PC-9 (cell line): ENCODE data around the gene AEN. TPM values are rescaled to one million over a fixed set of nuclear protein-coding genes. Genes with fewer than 3 reads are reported as not detected.

Experiments used
- BruUV-seq: library from RNA; stranded (reverse); fragments of 400-500 nt; replicated peaks from 2 replicates; lab custom pipeline; 2021; lab: Mats Ljungman, UMichigan
- CTCF ChIA-PET: fragments of 300-600 bp; sonication (Branson Sonifier 250); formaldehyde crosslinking; loops from one replicate; lab custom pipeline; 2022; ENCODE audit warnings: antibody characterized with exemption; lab: Charles Lee
- POLR2A ChIA-PET: fragments of 300-600 bp; sonication (Branson Sonifier 250); formaldehyde crosslinking; loops from one replicate; lab custom pipeline; 2022; ENCODE audit warnings: antibody characterized with exemption; ENCODE audit not compliant: unreplicated experiment; lab: Charles Lee
- DNase-seq, 2 experiments: peaks; one replicate each; pipeline versions ENCODE4 v3.0.0 to v3.0.0-alpha.2; 2015 to 2022; ENCODE audit warnings: mixed read lengths in 1 of 2
- H2AFZ ChIP-seq: fragments of 200-600 bp; sonication (generic); 2 replicates; pipeline ENCODE4 v1.8.1; 2017; ENCODE audit warnings: antibody characterized with exemption
- H3F3A ChIP-seq: fragments of 200-600 bp; sonication (generic); 2 replicates; pipeline ENCODE4 v1.8.1; 2017; ENCODE audit warnings: antibody characterized with exemption, mild to moderate bottlenecking, low read depth; ENCODE audit not compliant: insufficient read depth
- H3K27ac ChIP-seq: fragments of 200-600 bp; sonication (generic); 2 replicates; pipeline ENCODE4 v1.6.1; 2016; ENCODE audit warnings: mixed run types
- H3K27me3 ChIP-seq: fragments of 200-600 bp; sonication (generic); 2 replicates; pipeline ENCODE4 v1.6.1; 2016; ENCODE audit warnings: low read depth, mixed run types; ENCODE audit not compliant: insufficient read depth
- H3K36me3 ChIP-seq: fragments of 200-600 bp; sonication (generic); 2 replicates; pipeline ENCODE4 v1.6.1; 2016; ENCODE audit warnings: low read depth, mixed run types
- H3K4me1 ChIP-seq: fragments of 200-600 bp; sonication (generic); replicated peaks from 2 replicates; pipeline ENCODE4 v1.6.1; 2016; ENCODE audit warnings: mixed run types; ENCODE audit not compliant: insufficient read depth
- H3K4me2 ChIP-seq: fragments of 200-600 bp; sonication (generic); 2 replicates; pipeline ENCODE4 v1.6.1; 2017; ENCODE audit warnings: mixed run types
- H3K4me3 ChIP-seq: fragments of 200-600 bp; sonication (generic); 2 replicates; pipeline ENCODE4 v1.6.1; 2016; ENCODE audit warnings: mixed run types
- H3K79me2 ChIP-seq: fragments of 200-600 bp; sonication (generic); 2 replicates; pipeline ENCODE4 v1.6.1; 2017; ENCODE audit warnings: low read depth, mixed run types
- H3K9me2 ChIP-seq: fragments of 200-600 bp; sonication (generic); 2 replicates; pipeline ENCODE4 v1.8.1; 2017; ENCODE audit warnings: mild to moderate bottlenecking; ENCODE audit not compliant: insufficient read depth
- H3K9me3 ChIP-seq: fragments of 200-600 bp; sonication (generic); 2 replicates; pipeline ENCODE4 v1.8.1; 2016; ENCODE audit warnings: low read depth; ENCODE audit not compliant: insufficient read depth
- H4K20me1 ChIP-seq: fragments of 200-600 bp; sonication (generic); 2 replicates; pipeline ENCODE4 v1.8.1; 2017; ENCODE audit not compliant: insufficient read depth
- EZH2 ChIP-seq: fragments of 200-600 bp; sonication (generic); IDR thresholded peaks from 2 replicates; pipeline ENCODE4 v1.8.0; 2017; ENCODE audit warnings: antibody characterized with exemption, low read depth
- intact Hi-C: fragments of 100-400 bp; cut with micrococcal nuclease; formaldehyde crosslinking; loops from one replicate; pipeline ENCODE4 v1.10.0; 2022; ENCODE audit not compliant: unreplicated experiment
- total RNA-seq: library from RNA; stranded (reverse); gene quantifications from 2 replicates; pipeline ENCODE4 v1.2.3, GENCODE V29; 2021
- TF ChIP-seq, protein P1 (sequence below): fragments of 200-600 bp; sonication (generic); conservative IDR thresholded peaks from 2 replicates; pipeline ENCODE4 v1.6.1; 2017; ENCODE audit warnings: mixed run types, antibody characterized with exemption, mild to moderate bottlenecking, moderate library complexity

Gene AEN
- total RNA-seq, 1 experiment from 2014 or later: 7.8 TPM

DNA sequence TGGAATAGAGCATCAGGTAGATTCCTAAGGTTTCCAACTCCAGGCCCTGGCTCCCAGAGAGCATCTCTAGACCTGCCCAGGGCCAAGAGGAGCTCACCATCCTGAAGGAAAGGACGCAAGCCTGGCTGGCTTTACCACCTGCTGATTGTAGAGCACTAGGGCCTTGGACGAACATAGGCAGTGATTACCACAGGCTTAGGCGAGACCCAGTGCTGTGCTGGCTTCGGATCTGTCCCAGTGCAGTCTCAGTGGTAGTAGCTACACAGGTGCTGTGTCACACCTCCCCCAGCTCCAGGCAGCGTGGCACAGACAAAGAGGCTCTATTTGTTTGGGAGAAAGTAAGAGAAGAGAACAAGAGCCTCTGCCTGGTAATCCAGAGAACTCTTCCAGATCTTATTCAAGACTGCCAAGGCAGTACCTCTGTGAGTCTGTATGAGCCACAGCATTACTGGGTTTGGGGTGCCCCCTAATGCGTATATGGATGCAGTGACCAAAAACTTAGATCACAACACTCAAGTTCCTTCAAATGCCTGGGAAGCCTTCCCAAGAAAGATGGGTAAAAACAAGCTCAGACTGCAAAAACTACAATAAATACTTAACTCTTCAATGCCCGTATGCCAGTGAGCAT, 43.1 kb downstream of the AEN start:
- no peak for TF ChIP-seq EZH2
- TF ChIP-seq, protein P1, sequence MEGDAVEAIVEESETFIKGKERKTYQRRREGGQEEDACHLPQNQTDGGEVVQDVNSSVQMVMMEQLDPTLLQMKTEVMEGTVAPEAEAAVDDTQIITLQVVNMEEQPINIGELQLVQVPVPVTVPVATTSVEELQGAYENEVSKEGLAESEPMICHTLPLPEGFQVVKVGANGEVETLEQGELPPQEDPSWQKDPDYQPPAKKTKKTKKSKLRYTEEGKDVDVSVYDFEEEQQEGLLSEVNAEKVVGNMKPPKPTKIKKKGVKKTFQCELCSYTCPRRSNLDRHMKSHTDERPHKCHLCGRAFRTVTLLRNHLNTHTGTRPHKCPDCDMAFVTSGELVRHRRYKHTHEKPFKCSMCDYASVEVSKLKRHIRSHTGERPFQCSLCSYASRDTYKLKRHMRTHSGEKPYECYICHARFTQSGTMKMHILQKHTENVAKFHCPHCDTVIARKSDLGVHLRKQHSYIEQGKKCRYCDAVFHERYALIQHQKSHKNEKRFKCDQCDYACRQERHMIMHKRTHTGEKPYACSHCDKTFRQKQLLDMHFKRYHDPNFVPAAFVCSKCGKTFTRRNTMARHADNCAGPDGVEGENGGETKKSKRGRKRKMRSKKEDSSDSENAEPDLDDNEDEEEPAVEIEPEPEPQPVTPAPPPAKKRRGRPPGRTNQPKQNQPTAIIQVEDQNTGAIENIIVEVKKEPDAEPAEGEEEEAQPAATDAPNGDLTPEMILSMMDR: peak; percentile 31
- BruUV-seq: no TSS peak
- Histone ChIP-seq H3K27me3 (no peaks in the 10 kb centered on the region; the same call in 1 of the 2 replicates), H3K4me1 (peaks cover 9% of the 10 kb centered on the region), H3K9me2 (no peaks in the 10 kb centered on the region), H3K4me2 (no peak overlapping the region), H3K27ac (no peak overlapping the region), H4K20me1 (no peaks in the 10 kb centered on the region), H3F3A (peaks cover 3% of the 10 kb centered on the region; the same call in 1 of the 2 replicates), H3K4me3 (no peak overlapping the region), H3K36me3 (no peaks in the 10 kb centered on the region), H3K9me3 (no peaks in the 10 kb centered on the region), H3K79me2 (no peaks in the 10 kb centered on the region), H2AFZ (no peak overlapping the region)
- intact Hi-C loops: loop anchor here (1.0 kb wide), 1 partner anchor 188 kb away; no protein-coding TSS in a partner anchor
- ChIA-PET POLR2A (interaction anchor here (0.6 kb wide), 1 partner anchor 404 kb away, joined by 3 read pairs; no protein-coding TSS in a partner anchor), CTCF (no interaction called here)
- no peak for DNase-seq

- ChIA-PET CTCF (no interaction called here), POLR2A (no interaction called here)
- intact Hi-C loops: no loop called here
- Histone ChIP-seq H3K79me2 (no peaks in the 10 kb centered on the region), H3K9me2 (no peaks in the 10 kb centered on the region), H3K4me2 (no peak overlapping the region), H4K20me1 (no peaks in the 10 kb centered on the region), H3F3A (no peaks in the 10 kb centered on the region), H3K27ac (no peak overlapping the region), H3K9me3 (no peaks in the 10 kb centered on the region), H2AFZ (no peak overlapping the region), H3K4me1 (no peaks in the 10 kb centered on the region), H3K36me3 (no peaks in the 10 kb centered on the region), H3K4me3 (no peak overlapping the region), H3K27me3 (peaks cover 74% of the 10 kb centered on the region)
- DNase-seq: no peak
- BruUV-seq: no TSS peak
- no peak for TF ChIP-seq EZH2
- TF ChIP-seq, protein P1: no peak
Observed at GRCh38 chr15:88674661-88675060, 53.5 kb downstream of the AEN start.

DNA sequence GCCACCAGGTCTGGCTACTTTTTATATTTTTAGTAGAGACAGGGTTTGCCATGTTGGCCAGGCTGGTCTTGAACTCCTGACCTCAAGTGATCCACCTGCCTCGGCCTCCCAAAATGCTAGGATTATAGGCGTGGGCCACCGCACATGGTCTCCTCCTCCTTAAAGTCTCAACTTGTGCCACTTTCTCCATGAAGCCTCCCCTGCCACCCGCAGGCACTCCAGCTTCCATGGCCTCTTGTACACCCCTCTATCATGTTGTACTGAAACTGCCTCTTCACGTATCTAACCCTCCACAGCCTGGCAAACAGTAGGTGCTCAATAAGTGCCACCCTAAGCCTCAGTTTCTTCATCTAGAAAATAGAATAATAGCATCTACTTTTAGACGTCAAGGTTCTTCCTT, 57.6 kb downstream of the AEN start:
- H3K4me3 ChIP-seq: no peak overlapping the region
- no peaks in the 10 kb centered on the region for H3K79me2 ChIP-seq
- peaks cover 63% of the 10 kb centered on the region for H3K27me3 ChIP-seq
- no peaks in the 10 kb centered on the region for H4K20me1 ChIP-seq
- H3K4me1 ChIP-seq: no peaks in the 10 kb centered on the region
- no peak for TF ChIP-seq EZH2
- TF ChIP-seq, protein P1: no peak
- intact Hi-C loops: no loop called here
- POLR2A ChIA-PET: no interaction called here
- no TSS peak for BruUV-seq
- no peak for DNase-seq
- H3K9me3 ChIP-seq: no peaks in the 10 kb centered on the region
- H3K9me2 ChIP-seq: no peaks in the 10 kb centered on the region
- CTCF ChIA-PET: no interaction called here
- no peaks in the 10 kb centered on the region for H3K36me3 ChIP-seq
- H3K27ac ChIP-seq: no peak overlapping the region
- H3K4me2 ChIP-seq: no peak overlapping the region
- H2AFZ ChIP-seq: no peak overlapping the region
- no peaks in the 10 kb centered on the region for H3F3A ChIP-seq
